Ascending aorta (tissue), 2 donors: Measurements from ENCODE around the gene PICALM. TPM values are rescaled to one million over a fixed set of nuclear protein-coding genes. Genes with fewer than 3 reads are reported as not detected.

ENCODE experiments used
- DNase-seq, 2 donors: peaks; one replicate each; pipeline ENCODE4 v3.0.0-alpha.2; 2019; ENCODE audit warnings: low spot score in 2 of 2
- H3K27ac ChIP-seq, 2 donors: fragments of 200-600 bp; sonication (generic); one replicate each; pipeline ENCODE4 v1.5.1; 2016 to 2017; ENCODE audit warnings: mild to moderate bottlenecking in 1 of 2
- H3K27me3 ChIP-seq: fragments of 200-600 bp; sonication (generic); one replicate; pipeline ENCODE4 v1.5.1; 2017
- H3K36me3 ChIP-seq, 2 donors: fragments of 200-600 bp; sonication (generic); one replicate each; pipeline ENCODE4 v1.5.1; 2016
- H3K4me1 ChIP-seq, 2 donors: fragments of 200-600 bp; sonication (generic); one replicate each; pipeline ENCODE4 v1.5.1; 2016 to 2017; ENCODE audit warnings: mild to moderate bottlenecking in 1 of 2
- H3K4me3 ChIP-seq, 2 donors: fragments of 200-600 bp; sonication (generic); one replicate each; pipeline ENCODE4 v1.5.1; 2016 to 2017; ENCODE audit warnings: mild to moderate bottlenecking in 1 of 2
- H3K9me3 ChIP-seq, 2 donors: fragments of 200-600 bp; sonication (generic); one replicate each; pipeline ENCODE4 v1.5.1; 2016
- CTCF ChIP-seq, 3 experiments: fragments of 200-600 bp in 2 of 3; fragments of 450-650 bp in 1 of 3; sonication (generic) in 2 of 3; IDR thresholded peaks; one replicate each; pipeline ENCODE4 v1.5.1; 2016 to 2019; ENCODE audit warnings: antibody characterized with exemption in 3 of 3, mild to moderate bottlenecking in 1 of 3, moderate library complexity in 1 of 3
- intact Hi-C: fragments of 100-400 bp; cut with DNase I; formaldehyde crosslinking; loops from one replicate; pipeline ENCODE4 v1.15.1; 2023
- total RNA-seq: library from RNA; depleted of rRNA; stranded (reverse); fragments of >200 nt; gene quantifications from one replicate; pipeline ENCODE4 v1.1.0, GENCODE V29; 2016

The PICALM gene
- total RNA-seq, 1 donor from 2014 or later = 158 TPM

- intact Hi-C loops = loop anchor here (2.0 to 10.0 kb wide), 6 partner anchors 25 to 189 kb away; partner anchors contain the start of genes CCDC83 and PICALM
- Histone ChIP-seq H3K27me3 (no peaks in the 10 kb centered on the region), H3K4me3 (no peak overlapping the region), H3K36me3 (no peaks in the 10 kb centered on the region), H3K9me3 (no peaks in the 10 kb centered on the region), H3K4me1 (peaks cover 16 to 71% of the 10 kb centered on the region in 2 donors), H3K27ac (peak overlapping the region in 1 of 2 donors; percentile 17)
- no peak for TF ChIP-seq CTCF (IDR thresholded peaks at IDR 0.05)
- DNase-seq = no peak
Measured at GRCh38 chr11:86043765-86044503, 24.9 kb downstream of the PICALM start.

GRCh38 chr11:86041975-86042378 is 26.9 kb downstream of the PICALM start:
- peak; percentile 81 to 85 (median 82) for TF ChIP-seq CTCF (IDR thresholded peaks at IDR 0.05)
- Histone ChIP-seq H3K4me1 (peaks cover 11 to 65% of the 10 kb centered on the region in 2 donors), H3K27ac (peak overlapping the region; percentile 48 to 61)

GRCh38 chr11:86040919-86041850 is 27.7 kb downstream of the PICALM start:
- Histone ChIP-seq H3K9me3 (no peaks in the 10 kb centered on the region), H3K27ac (peak overlapping the region; percentile 48 to 61), H3K27me3 (no peaks in the 10 kb centered on the region), H3K4me1 (peaks cover 8 to 59% of the 10 kb centered on the region in 2 donors), H3K36me3 (no peaks in the 10 kb centered on the region), H3K4me3 (peak overlapping the region; percentile 47 to 52)
- no peak for DNase-seq
- intact Hi-C loops = loop anchor here (5.0 to 10.0 kb wide), 3 partner anchors 131 to 186 kb away; partner anchors contain the start of gene CCDC83
- TF ChIP-seq CTCF (IDR thresholded peaks at IDR 0.05) = no peak

More at GRCh38 chr11:86041975-86042378, 26.9 kb downstream of the PICALM start:
- Histone ChIP-seq H3K9me3 (no peaks in the 10 kb centered on the region), H3K36me3 (no peaks in the 10 kb centered on the region), H3K4me3 (peak overlapping the region; percentile 47 to 52), H3K27me3 (no peaks in the 10 kb centered on the region)
- intact Hi-C loops = loop anchor here (2.0 to 10.0 kb wide), 6 partner anchors 27 to 187 kb away; partner anchors contain the start of genes CCDC83 and PICALM
- DNase-seq = peak in 1 of 2 donors; percentile 87

- DNase-seq = no peak
- Histone ChIP-seq H3K4me3 (no peak overlapping the region), H3K27ac (peak overlapping the region; percentile 14 to 48), H3K4me1 (peaks cover 8 to 49% of the 10 kb centered on the region in 2 donors), H3K36me3 (no peaks in the 10 kb centered on the region), H3K9me3 (no peaks in the 10 kb centered on the region), H3K27me3 (no peaks in the 10 kb centered on the region)
- no peak for TF ChIP-seq CTCF (IDR thresholded peaks at IDR 0.05)
- intact Hi-C loops = no loop called here
Measured at GRCh38 chr11:86039094-86039493, 29.8 kb downstream of the PICALM start.

GRCh38 chr11:86037743-86038142 is 31.1 kb downstream of the PICALM start:
- H3K4me3 ChIP-seq = no peak overlapping the region
- no peak for DNase-seq
- H3K36me3 ChIP-seq = no peaks in the 10 kb centered on the region
- H3K9me3 ChIP-seq = no peaks in the 10 kb centered on the region
- H3K27ac ChIP-seq = no peak overlapping the region
- intact Hi-C loops = no loop called here
- peaks cover 2 to 43% of the 10 kb centered on the region in 2 donors for H3K4me1 ChIP-seq
- TF ChIP-seq CTCF (IDR thresholded peaks at IDR 0.05) = no peak
- H3K27me3 ChIP-seq = no peaks in the 10 kb centered on the region
